K562 (cell line): ENCODE measurements around the gene ZSCAN21. TPM values are rescaled to one million over a fixed set of nuclear protein-coding genes. Genes with fewer than 3 reads are reported as not detected.

Experiments used
- BRF1 ChIP-seq: IDR thresholded peaks from 3 replicates; pipeline ENCODE4 v1.6.1; 2011; ENCODE audit warnings: borderline replicate concordance, mild to moderate bottlenecking; ENCODE audit not compliant: insufficient read length; ENCODE audit errors: extremely low read depth
- ELF2 ChIP-seq: fragments of 250-450 bp; sonication (Bioruptor Pico); IDR thresholded peaks from 2 replicates; pipeline ENCODE4 v1.5.0; 2021; ENCODE audit warnings: mild to moderate bottlenecking
- KLF10 ChIP-seq: fragments of 250-450 bp; sonication (Bioruptor Pico); IDR thresholded peaks from 2 replicates; pipeline ENCODE4 v1.6.1; 2021; ENCODE audit warnings: matching md5 sums
- MBD2 ChIP-seq: sonication (generic); IDR thresholded peaks from 2 replicates; pipeline ENCODE4 v1.6.1; 2016; ENCODE audit warnings: low read depth, borderline replicate concordance
- NR2C2 ChIP-seq, 2 experiments: fragments of 200-800 bp in 1 of 2; sonication (Bioruptor generic) in 1 of 2; sonication (generic) in 1 of 2; formaldehyde crosslinking in 1 of 2; IDR thresholded peaks; 2 replicates each; pipeline versions ENCODE4 v1.6.1 to v1.8.0; 2016 to 2022; ENCODE audit warnings: mild to moderate bottlenecking in 1 of 2, missing compliant biosample characterization in 1 of 2, missing genetic modification characterization in 1 of 2, missing genetic modification reagents in 1 of 2
- TRIM24 ChIP-seq, 2 experiments: fragments of 450-650 bp; IDR thresholded peaks; 2 replicates each; pipeline ENCODE4 v1.6.1; 2016
- ZNF133 ChIP-seq: fragments of 250-450 bp; sonication (Bioruptor Pico); IDR thresholded peaks from 2 replicates; pipeline ENCODE4 v1.4.0; 2020; ENCODE audit warnings: mild to moderate bottlenecking
- ZNF668 ChIP-seq: fragments of 250-450 bp; sonication (Bioruptor Pico); IDR thresholded peaks from 2 replicates; pipeline ENCODE4 v1.8.0; 2022; ENCODE audit warnings: mild to moderate bottlenecking, inconsistent platforms
- polyA plus RNA-seq, 8 experiments: library from polyadenylated mRNA; depleted of rRNA in 4 of 8; stranded (reverse) in 5 of 8; unstranded in 3 of 8; fragments of >200 nt; fragmentation: Nextera tagmentation in 2 of 8; fragmentation: Illumina TruSeq in 1 of 8; extraction: Ambion mirVana in 2 of 8; extraction: Trizol in 1 of 8; gene quantifications; 2 replicates each; pipeline versions ENCODE4 v1.2.1 to v1.2.3, GENCODE V29; 2011 to 2014; ENCODE audit warnings: inconsistent platforms in 1 of 8, missing spikeins in 1 of 8
- total RNA-seq, 7 experiments: library from RNA; depleted of rRNA in 6 of 7; stranded (reverse); fragments of >200 nt in 6 of 7; fragmentation: Illumina TruSeq in 2 of 7; extraction: Trizol in 2 of 7; gene quantifications; 2 replicates each; pipeline versions ENCODE4 v1.2.1 to v1.2.3, GENCODE V29; 2011 to 2021; ENCODE audit warnings: low replicate concordance in 1 of 7
- TF ChIP-seq, protein P1 (sequence below), 2 experiments: fragments of 450-650 bp; formaldehyde crosslinking in 1 of 2; IDR thresholded peaks; 2 replicates each; pipeline versions ENCODE4 v1.4.0 to v1.6.1; 2014 to 2020; ENCODE audit warnings: mild to moderate bottlenecking in 2 of 2, borderline replicate concordance in 1 of 2, low read depth in 1 of 2
- TF ChIP-seq, protein P2 (sequence below): fragments of 450-650 bp; formaldehyde crosslinking; IDR thresholded peaks from 2 replicates; pipeline ENCODE4 v1.4.0; 2022; ENCODE audit warnings: mild to moderate bottlenecking, moderate library complexity
- TF ChIP-seq, protein P3 (sequence below): sonication (generic); formaldehyde crosslinking; IDR thresholded peaks from 2 replicates; pipeline ENCODE4 v1.5.0; 2020; ENCODE audit warnings: missing genetic modification reagents
- TF ChIP-seq, protein P4 (sequence below), 2 experiments: IDR thresholded peaks; 2 replicates each; pipeline ENCODE4 v1.6.1; 2012; ENCODE audit warnings: improper control_type of control experiment in 2 of 2, low read depth in 2 of 2, low read length in 2 of 2, borderline replicate concordance in 1 of 2

ZSCAN21 gene
- total and polyA plus RNA-seq, 9 of the 15 experiments (the other 6 are each of a cell fraction or from before 2014, with no cell fraction given) = 5.9 to 15.5 (median 13.2) TPM

DNA sequence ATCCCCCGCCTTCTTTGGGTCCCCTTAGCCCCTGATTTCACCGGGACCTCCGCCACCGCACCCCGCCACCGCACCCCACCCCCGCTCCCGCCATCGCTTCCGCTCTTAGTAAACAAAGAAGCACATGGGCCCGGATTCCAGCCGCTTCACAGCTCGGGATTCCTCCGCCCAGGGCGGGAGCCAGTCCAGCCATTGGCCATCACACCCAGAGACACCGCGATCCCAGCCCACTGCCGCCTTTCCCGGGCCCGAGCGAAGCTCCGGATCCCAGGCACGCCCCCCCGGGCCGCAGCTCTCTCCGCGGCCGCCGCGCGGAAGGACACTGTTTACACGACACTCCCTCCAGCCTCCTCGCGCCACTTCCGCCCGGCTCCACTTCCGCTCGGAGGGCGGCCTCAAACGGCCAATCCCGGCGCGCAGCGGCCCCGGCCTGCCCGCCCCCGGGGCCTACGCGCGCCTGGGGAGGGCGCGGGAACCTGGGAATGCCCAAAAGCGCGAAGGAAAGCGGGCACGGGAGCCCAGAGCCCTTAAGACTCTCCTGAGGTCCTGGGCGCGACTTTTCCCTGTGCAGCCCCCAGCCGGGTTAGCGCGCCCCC is 50.9 kb downstream of the ZSCAN21 start (continued):
- TF ChIP-seq, protein P1, sequence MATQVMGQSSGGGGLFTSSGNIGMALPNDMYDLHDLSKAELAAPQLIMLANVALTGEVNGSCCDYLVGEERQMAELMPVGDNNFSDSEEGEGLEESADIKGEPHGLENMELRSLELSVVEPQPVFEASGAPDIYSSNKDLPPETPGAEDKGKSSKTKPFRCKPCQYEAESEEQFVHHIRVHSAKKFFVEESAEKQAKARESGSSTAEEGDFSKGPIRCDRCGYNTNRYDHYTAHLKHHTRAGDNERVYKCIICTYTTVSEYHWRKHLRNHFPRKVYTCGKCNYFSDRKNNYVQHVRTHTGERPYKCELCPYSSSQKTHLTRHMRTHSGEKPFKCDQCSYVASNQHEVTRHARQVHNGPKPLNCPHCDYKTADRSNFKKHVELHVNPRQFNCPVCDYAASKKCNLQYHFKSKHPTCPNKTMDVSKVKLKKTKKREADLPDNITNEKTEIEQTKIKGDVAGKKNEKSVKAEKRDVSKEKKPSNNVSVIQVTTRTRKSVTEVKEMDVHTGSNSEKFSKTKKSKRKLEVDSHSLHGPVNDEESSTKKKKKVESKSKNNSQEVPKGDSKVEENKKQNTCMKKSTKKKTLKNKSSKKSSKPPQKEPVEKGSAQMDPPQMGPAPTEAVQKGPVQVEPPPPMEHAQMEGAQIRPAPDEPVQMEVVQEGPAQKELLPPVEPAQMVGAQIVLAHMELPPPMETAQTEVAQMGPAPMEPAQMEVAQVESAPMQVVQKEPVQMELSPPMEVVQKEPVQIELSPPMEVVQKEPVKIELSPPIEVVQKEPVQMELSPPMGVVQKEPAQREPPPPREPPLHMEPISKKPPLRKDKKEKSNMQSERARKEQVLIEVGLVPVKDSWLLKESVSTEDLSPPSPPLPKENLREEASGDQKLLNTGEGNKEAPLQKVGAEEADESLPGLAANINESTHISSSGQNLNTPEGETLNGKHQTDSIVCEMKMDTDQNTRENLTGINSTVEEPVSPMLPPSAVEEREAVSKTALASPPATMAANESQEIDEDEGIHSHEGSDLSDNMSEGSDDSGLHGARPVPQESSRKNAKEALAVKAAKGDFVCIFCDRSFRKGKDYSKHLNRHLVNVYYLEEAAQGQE (IDR thresholded peaks at IDR 0.05; ENCODE audit: borderline replicate concordance) = no peak
- TF ChIP-seq, protein P1 (CRISPR knock-in tag; IDR thresholded peaks at IDR 0.05; ENCODE audit: low read depth) = 0 out of 2 replicates have a peak, but pooled peaks have one; percentile 68
- peak; percentile 31 to 73; a peak in 2 of 4 replicates for TF ChIP-seq TRIM24 (IDR thresholded peaks at IDR 0.05)
- peak; percentile 34; the same call in 1 of the 2 replicates for TF ChIP-seq MBD2
- TF ChIP-seq ELF2 (CRISPR knock-in tag) = peak; percentile 96
- TF ChIP-seq, protein P2, sequence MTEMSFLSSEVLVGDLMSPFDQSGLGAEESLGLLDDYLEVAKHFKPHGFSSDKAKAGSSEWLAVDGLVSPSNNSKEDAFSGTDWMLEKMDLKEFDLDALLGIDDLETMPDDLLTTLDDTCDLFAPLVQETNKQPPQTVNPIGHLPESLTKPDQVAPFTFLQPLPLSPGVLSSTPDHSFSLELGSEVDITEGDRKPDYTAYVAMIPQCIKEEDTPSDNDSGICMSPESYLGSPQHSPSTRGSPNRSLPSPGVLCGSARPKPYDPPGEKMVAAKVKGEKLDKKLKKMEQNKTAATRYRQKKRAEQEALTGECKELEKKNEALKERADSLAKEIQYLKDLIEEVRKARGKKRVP = 0 out of 2 replicates have a peak, but pooled peaks have one; percentile 25
- no peak; the same call in 1 of the 2 replicates for TF ChIP-seq NR2C2 (CRISPR knock-in tag; IDR thresholded peaks at IDR 0.05)
- peak; percentile 68; the same call in 1 of the 2 replicates for TF ChIP-seq NR2C2 (tag; IDR thresholded peaks at IDR 0.05)
- TF ChIP-seq, protein P3, sequence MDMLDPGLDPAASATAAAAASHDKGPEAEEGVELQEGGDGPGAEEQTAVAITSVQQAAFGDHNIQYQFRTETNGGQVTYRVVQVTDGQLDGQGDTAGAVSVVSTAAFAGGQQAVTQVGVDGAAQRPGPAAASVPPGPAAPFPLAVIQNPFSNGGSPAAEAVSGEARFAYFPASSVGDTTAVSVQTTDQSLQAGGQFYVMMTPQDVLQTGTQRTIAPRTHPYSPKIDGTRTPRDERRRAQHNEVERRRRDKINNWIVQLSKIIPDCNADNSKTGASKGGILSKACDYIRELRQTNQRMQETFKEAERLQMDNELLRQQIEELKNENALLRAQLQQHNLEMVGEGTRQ = peak; percentile 27; the same call in 1 of the 2 replicates
- TF ChIP-seq, protein P4, sequence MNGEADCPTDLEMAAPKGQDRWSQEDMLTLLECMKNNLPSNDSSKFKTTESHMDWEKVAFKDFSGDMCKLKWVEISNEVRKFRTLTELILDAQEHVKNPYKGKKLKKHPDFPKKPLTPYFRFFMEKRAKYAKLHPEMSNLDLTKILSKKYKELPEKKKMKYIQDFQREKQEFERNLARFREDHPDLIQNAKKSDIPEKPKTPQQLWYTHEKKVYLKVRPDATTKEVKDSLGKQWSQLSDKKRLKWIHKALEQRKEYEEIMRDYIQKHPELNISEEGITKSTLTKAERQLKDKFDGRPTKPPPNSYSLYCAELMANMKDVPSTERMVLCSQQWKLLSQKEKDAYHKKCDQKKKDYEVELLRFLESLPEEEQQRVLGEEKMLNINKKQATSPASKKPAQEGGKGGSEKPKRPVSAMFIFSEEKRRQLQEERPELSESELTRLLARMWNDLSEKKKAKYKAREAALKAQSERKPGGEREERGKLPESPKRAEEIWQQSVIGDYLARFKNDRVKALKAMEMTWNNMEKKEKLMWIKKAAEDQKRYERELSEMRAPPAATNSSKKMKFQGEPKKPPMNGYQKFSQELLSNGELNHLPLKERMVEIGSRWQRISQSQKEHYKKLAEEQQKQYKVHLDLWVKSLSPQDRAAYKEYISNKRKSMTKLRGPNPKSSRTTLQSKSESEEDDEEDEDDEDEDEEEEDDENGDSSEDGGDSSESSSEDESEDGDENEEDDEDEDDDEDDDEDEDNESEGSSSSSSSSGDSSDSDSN (IDR thresholded peaks at IDR 0.05; ENCODE audit: borderline replicate concordance in 1 of 2, low read depth in 2 of 2, low read length in 2 of 2) = no peak
- TF ChIP-seq KLF10 = no peak
- no peak for TF ChIP-seq BRF1
- TF ChIP-seq ZNF668 (CRISPR knock-in tag) = 0 out of 2 replicates have a peak, but pooled peaks have one; percentile 68
- no peak for TF ChIP-seq ZNF133 (CRISPR knock-in tag)
